GM10266 (cell line): ENCODE measurements around the gene DCXR.

ENCODE experiments used
- DNase-seq: peaks from one replicate; pipeline ENCODE4 v3.0.0; 2012; ENCODE audit errors: extremely low spot score
- TF ChIP-seq, protein P1 (sequence below): IDR thresholded peaks from 2 replicates; pipeline ENCODE4 v1.5.1; 2012; ENCODE audit warnings: mild to moderate bottlenecking, low read depth; ENCODE audit not compliant: control insufficient read depth, insufficient read depth; ENCODE audit errors: missing control alignments

Gene DCXR

GRCh38 chr17:82065638-82066303 lies 28.3 kb upstream of the DCXR start, which contains the start of gene DUS1L:
TSS of gene DUS1L (minus strand) at chr17:82065804. CDS start at chr17:82065059, 745 bp downstream.
- peak; percentile 96 for DNase-seq
- TF ChIP-seq, protein P1, sequence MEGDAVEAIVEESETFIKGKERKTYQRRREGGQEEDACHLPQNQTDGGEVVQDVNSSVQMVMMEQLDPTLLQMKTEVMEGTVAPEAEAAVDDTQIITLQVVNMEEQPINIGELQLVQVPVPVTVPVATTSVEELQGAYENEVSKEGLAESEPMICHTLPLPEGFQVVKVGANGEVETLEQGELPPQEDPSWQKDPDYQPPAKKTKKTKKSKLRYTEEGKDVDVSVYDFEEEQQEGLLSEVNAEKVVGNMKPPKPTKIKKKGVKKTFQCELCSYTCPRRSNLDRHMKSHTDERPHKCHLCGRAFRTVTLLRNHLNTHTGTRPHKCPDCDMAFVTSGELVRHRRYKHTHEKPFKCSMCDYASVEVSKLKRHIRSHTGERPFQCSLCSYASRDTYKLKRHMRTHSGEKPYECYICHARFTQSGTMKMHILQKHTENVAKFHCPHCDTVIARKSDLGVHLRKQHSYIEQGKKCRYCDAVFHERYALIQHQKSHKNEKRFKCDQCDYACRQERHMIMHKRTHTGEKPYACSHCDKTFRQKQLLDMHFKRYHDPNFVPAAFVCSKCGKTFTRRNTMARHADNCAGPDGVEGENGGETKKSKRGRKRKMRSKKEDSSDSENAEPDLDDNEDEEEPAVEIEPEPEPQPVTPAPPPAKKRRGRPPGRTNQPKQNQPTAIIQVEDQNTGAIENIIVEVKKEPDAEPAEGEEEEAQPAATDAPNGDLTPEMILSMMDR: no peak

DNA sequence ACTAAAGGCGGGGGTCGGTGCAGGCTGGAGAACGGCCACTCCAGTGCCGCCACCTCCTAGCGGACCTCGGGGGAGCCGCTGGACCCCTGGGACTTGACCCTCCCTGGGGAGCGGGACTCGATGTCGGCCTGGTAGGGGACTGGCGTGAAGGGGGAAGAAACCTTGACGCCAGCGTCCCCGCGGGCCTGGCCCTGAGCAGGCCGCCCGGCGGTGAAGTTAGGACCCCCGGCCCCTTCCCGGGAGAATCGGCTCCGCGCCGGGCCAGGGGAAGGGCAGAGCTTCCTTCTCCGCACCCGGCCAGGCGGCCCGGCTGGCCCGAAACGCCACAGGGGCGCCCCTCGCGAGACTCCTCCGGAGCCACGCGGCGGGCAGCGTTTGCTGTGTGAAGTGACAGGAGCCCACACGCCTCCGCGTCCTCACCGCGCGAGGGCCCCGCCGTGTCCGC lies 27.7 kb upstream of the DCXR start:
- TF ChIP-seq, protein P1: no peak
- DNase-seq: no peak

- TF ChIP-seq, protein P1: no peak
- DNase-seq: no peak
Measured at GRCh38 chr17:82064433-82065192, 27.1 kb upstream of the DCXR start.

GRCh38 chr17:82063424-82064415 lies 26.2 kb upstream of the DCXR start:
- no peak for DNase-seq
- TF ChIP-seq, protein P1: no peak

GRCh38 chr17:82062984-82063368 lies 25.5 kb upstream of the DCXR start:
- TF ChIP-seq, protein P1: no peak
- DNase-seq: no peak

- no peak for DNase-seq
- TF ChIP-seq, protein P1: no peak
Measured at GRCh38 chr17:82062076-82062983, 24.8 kb upstream of the DCXR start.
